OCI-LY3 (cell line): ENCODE data around the gene RHOT1.

Experiments
- CTCF ChIP-seq: fragments of 200-600, 300-600 bp; sonication (generic); IDR thresholded peaks from 2 replicates; pipeline ENCODE4 v1.5.1; 2014; ENCODE audit warnings: antibody characterized with exemption, low read length, low read depth
- EZH2phosphoT487 ChIP-seq: fragments of 200-600 bp; shearing (Covaris generic); IDR thresholded peaks from 2 replicates; pipeline ENCODE4 v1.6.1; 2018; ENCODE audit warnings: antibody characterized with exemption, mixed run types, low read depth

- no peak for TF ChIP-seq CTCF
- no peak for TF ChIP-seq EZH2phosphoT487
Measured at GRCh38 chr17:32211671-32212070, 69.4 kb downstream of the RHOT1 start.
